C4-2B (cell line): Measurements from ENCODE around the gene HDAC4.

Source experiments
- CTCF ChIP-seq: fragments of 450-650 bp; conservative IDR thresholded peaks from 2 replicates; pipeline ENCODE4 v1.5.1; 2017; ENCODE audit warnings: mild to moderate bottlenecking
- ZFX ChIP-seq: fragments of 450-650 bp; IDR thresholded peaks from 2 replicates; pipeline ENCODE4 v1.6.1; 2017

DNA sequence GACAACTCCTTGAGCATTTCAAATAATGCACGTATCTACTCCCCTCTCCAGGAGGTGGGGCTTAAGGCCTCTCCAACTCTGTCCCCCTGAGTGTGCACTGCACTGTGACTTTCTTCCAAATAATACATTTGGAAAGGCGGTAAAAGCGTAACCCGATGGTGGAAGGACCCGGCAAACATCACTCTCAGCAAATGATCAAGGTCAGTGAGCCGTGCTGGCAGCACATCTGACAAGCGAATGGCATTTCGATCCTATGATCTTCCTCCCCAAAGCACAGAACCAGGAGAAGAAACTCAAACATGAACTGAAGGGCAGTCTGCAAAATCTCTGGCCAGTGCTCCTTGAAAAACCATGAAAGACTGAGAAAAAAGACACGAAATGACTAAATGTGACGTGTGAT is 344.2 kb downstream of the HDAC4 start:
- TF ChIP-seq CTCF, result no peak
- TF ChIP-seq ZFX, result no peak
